ENCODE data around the gene MBTPS1. TPM values are rescaled to one million over a fixed set of nuclear protein-coding genes. Genes with fewer than 3 reads are reported as not detected.

The MBTPS1 gene
- total and polyA plus RNA-seq, 8 donors = 21.4 to 112 (median 56.1) TPM

DNA sequence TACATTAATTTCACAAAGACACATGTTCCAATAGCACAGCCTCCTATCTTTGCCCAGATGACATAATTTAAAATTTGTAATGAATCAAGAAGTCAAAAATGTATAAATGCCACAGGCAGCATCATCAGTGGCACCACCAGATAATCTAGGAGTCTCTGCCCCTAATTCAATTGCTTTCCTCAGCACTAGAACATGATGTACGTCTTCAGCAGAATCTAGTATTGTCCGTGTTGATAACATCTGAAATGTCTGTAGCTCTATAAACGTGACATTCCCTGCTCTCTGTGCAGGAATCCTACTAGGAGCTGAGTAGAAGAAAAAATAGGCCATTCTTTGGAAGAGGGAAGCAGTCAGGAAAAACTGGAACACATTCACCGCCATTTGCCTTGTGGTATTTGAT lies 52.8 kb downstream of the MBTPS1 start:
- WGBS, 5 donors = 81 to 97% (median 91%) methylated on average over 4 of the region's 4 CpGs
- no peaks in the 10 kb centered on the region for H3K27me3 ChIP-seq
- no peaks in the 10 kb centered on the region for H3K9me3 ChIP-seq
- H3K36me3 ChIP-seq = peaks cover 49 to 100% (median 100%) of the 10 kb centered on the region in 4 donors
- no peak overlapping the region for H3K27ac ChIP-seq
- intact Hi-C loops (cut with DNase I; ENCODE audit: low total_unique reads) = loop anchor here (5.0 kb wide), 1 partner anchor 97 kb away; the partner anchor contains the start of gene NECAB2
- no peak for DNase-seq
- H3K4me1 ChIP-seq = no peaks in the 10 kb centered on the region
- H3K4me3 ChIP-seq = no peak overlapping the region
- no peak for TF ChIP-seq EP300 (IDR thresholded peaks at IDR 0.05)
- TF ChIP-seq, protein P1, sequence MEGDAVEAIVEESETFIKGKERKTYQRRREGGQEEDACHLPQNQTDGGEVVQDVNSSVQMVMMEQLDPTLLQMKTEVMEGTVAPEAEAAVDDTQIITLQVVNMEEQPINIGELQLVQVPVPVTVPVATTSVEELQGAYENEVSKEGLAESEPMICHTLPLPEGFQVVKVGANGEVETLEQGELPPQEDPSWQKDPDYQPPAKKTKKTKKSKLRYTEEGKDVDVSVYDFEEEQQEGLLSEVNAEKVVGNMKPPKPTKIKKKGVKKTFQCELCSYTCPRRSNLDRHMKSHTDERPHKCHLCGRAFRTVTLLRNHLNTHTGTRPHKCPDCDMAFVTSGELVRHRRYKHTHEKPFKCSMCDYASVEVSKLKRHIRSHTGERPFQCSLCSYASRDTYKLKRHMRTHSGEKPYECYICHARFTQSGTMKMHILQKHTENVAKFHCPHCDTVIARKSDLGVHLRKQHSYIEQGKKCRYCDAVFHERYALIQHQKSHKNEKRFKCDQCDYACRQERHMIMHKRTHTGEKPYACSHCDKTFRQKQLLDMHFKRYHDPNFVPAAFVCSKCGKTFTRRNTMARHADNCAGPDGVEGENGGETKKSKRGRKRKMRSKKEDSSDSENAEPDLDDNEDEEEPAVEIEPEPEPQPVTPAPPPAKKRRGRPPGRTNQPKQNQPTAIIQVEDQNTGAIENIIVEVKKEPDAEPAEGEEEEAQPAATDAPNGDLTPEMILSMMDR (IDR thresholded peaks at IDR 0.05) = no peak
- TF ChIP-seq POLR2AphosphoS5 (IDR thresholded peaks at IDR 0.05) = no peak
- no peak for TF ChIP-seq POLR2A (IDR thresholded peaks at IDR 0.05)

DNA sequence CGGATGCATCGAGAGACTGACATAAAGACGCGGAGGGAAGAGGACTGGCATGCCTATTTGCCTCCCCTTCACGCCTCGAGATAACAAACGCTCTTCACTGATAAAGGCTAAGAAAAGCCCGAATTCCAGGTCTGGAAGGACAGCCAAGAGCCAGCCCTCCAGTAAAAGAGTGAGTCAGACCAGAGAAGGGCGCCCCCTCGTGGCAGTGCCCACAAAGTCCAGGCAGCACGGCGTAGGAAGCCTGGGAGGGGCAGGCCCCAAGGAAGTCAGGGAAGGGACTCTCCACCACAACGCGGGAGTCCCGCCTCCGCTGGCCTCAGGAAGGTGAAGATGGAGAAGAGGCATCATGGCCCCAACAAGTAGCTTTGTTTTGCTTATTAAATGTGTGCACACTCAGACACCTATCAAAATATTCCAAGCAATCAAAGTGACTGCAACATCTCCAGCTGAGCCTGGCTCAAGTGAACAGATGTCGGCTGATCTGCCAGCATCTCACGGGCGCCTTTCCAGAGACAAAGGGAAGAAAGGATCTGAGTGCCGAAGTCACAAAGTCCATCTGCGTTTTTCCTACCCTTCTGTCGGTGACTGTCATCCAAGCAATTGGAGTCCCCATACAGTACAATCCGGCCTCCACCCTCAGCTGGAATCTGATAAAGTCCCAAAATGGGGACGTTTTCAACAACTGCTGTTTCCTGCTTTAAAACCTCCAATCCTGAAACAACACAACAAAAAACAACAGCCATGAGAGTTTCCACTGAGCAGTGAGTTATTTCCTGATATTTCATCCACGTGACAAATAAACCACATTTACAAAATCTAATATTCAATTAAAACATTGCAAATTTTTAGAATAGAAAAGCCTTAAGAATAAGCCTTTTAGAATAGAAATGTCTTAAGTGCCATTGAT lies 53.8 kb downstream of the MBTPS1 start:
- intact Hi-C loops (cut with DNase I; ENCODE audit: low total_unique reads) = loop anchor here (5.0 kb wide), 1 partner anchor 96 kb away; the partner anchor contains the start of gene NECAB2
- Histone ChIP-seq H3K9me3 (no peaks in the 10 kb centered on the region), H3K36me3 (peaks cover 49 to 100% (median 100%) of the 10 kb centered on the region in 4 donors), H3K27ac (no peak overlapping the region), H3K27me3 (no peaks in the 10 kb centered on the region), H3K4me3 (no peak overlapping the region), H3K4me1 (no peaks in the 10 kb centered on the region)
- TF ChIP-seq POLR2A (IDR thresholded peaks at IDR 0.05) (no peak), EP300 (IDR thresholded peaks at IDR 0.05) (no peak), POLR2AphosphoS5 (IDR thresholded peaks at IDR 0.05) (peak in 1 of 3 donors; percentile 39)
- TF ChIP-seq, protein P1 (IDR thresholded peaks at IDR 0.05) = peak in 5 of 7 experiments; percentile 58 to 88 (median 75)
- DNase-seq = peak; percentile 76 to 87
- 51 to 72% (median 52%) methylated on average over 21 to 25 of the region's 25 CpGs for WGBS, 5 donors

DNA sequence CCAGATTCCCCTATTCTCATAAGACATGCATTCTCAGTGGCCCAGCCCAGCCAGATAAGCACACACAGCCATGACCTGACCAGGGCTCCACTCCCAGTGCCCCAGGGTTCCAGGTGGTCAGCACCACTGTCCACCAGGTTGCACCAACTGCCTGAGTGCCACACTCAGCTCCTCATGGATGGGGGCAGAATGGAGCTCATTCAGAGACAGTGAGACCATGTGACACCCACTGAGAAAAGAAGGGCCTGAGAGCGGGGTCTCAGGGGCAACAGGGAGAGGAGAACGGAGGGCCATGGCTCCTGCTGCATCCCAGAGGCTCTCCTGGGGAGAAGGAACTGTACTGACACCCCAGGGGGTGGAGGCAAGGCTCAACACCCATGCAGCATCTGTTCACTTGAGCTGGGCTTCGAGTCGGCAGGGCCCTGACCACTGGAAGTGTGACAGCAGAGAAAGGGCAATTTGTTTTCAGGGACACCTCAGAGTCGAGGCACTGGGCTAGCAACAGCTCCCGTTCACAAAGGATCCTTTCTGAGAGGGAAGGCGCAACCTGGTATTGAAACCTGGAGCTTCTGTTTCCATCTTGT lies 55.4 kb downstream of the MBTPS1 start:
- Histone ChIP-seq H3K27me3 (no peaks in the 10 kb centered on the region), H3K36me3 (peaks cover 45 to 100% (median 100%) of the 10 kb centered on the region in 4 donors), H3K9me3 (no peaks in the 10 kb centered on the region), H3K4me1 (no peaks in the 10 kb centered on the region), H3K4me3 (no peak overlapping the region), H3K27ac (no peak overlapping the region)
- no peak for TF ChIP-seq POLR2AphosphoS5 (IDR thresholded peaks at IDR 0.05)
- TF ChIP-seq EP300 (IDR thresholded peaks at IDR 0.05) = no peak
- WGBS, 5 donors = 81 to 92% (median 92%) methylated on average over 7 of the region's 7 CpGs
- DNase-seq = no peak
- intact Hi-C loops (cut with DNase I; ENCODE audit: low total_unique reads) = loop anchor here (5.0 kb wide), 1 partner anchor 94 kb away; the partner anchor contains the start of gene NECAB2

DNA sequence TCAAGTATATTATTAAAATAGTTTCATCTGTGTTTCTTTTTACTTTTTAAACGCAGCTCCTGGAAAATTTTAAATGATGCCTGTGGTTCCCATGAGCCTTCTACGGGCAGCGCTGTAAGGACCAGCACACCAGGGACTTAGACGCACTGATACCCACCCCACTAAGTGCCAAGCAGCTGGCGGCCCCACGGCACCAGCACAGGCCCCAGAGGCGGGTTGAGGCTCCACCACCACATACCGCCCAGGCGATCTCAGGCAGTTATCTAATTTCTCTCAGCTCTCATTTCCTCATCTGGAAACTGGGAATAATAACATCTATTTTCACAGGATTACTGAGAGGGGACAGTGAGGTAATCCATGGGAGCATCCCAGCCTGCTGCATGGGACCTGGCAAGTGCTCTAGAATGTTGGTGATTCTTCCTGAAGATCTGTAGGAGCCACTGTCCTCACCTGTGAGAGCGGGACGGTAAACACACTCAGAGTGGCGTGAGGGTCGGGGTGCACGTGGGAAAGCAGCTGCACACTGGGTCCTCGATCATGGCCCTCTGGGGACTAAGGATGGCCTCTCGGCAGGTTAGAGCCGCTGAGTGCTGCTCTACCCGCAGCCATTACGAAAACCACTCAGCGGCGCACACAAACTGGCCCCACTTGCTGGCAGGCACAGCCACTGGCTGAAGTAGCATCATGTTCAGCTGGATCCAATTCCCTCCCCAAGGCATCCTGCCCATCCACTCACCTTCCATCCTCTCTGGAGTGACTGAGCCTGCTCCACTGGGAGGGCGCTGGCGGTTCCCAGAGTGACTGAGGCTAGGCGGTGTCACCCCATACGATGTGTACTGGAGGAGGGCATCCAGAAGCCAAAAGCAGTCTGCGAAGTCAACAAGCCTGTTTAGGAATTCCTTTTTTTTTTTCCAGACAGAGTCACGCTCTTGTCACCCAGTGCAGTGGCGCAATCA lies 56.5 kb downstream of the MBTPS1 start:
- intact Hi-C loops (cut with DNase I; ENCODE audit: low total_unique reads) = loop anchor here (5.0 kb wide), 1 partner anchor 93 kb away; the partner anchor contains the start of gene NECAB2
- Histone ChIP-seq H3K36me3 (peaks cover 51 to 100% (median 100%) of the 10 kb centered on the region in 4 donors), H3K27ac (no peak overlapping the region), H3K4me1 (peaks cover 0 to 5% (median 0%) of the 10 kb centered on the region in 4 donors), H3K4me3 (no peak overlapping the region), H3K27me3 (no peaks in the 10 kb centered on the region), H3K9me3 (no peaks in the 10 kb centered on the region)
- DNase-seq = no peak
- 92 to 96% (median 94%) methylated on average over 28 of the region's 28 CpGs for WGBS, 5 donors
- TF ChIP-seq POLR2AphosphoS5 (IDR thresholded peaks at IDR 0.05) = no peak
- no peak for TF ChIP-seq POLR2A (IDR thresholded peaks at IDR 0.05)
- TF ChIP-seq EP300 (IDR thresholded peaks at IDR 0.05) = no peak
- TF ChIP-seq, protein P1 (IDR thresholded peaks at IDR 0.05) = no peak

Measured in stomach (tissue), 9 donors.